MCF 10A (cell line): ENCODE results near the gene ACTA1. TPM values are rescaled to one million over a fixed set of nuclear protein-coding genes. Genes with fewer than 3 reads are reported as not detected.

Experiments used
- BruUV-seq: library from RNA; stranded (reverse); fragments of 400-500 nt; replicated peaks from 2 replicates; lab custom pipeline; 2021; lab: Mats Ljungman, UMichigan
- CTCF ChIA-PET: fragments of 300-600 bp; sonication (Branson Sonifier 250); formaldehyde crosslinking; extraction: SDS; loops from one replicate; lab custom pipeline; 2021; ENCODE audit warnings: antibody characterized with exemption, inconsistent platforms; lab: Yijun Ruan, JAX
- POLR2A ChIA-PET: fragments of 300-600, 350-650 bp; sonication (Branson Sonifier 250); formaldehyde crosslinking; extraction: SDS; loops from one replicate; lab custom pipeline; 2020; ENCODE audit warnings: antibody characterized with exemption, inconsistent platforms; lab: Yijun Ruan, JAX
- DNase-seq: peaks from one replicate; pipeline ENCODE4 v3.0.0-alpha.2; 2018; ENCODE audit not compliant: unreplicated experiment
- H3K27ac Mint-ChIP-seq: one replicate; pipeline ENCODE4 v1.8.0; 2022; ENCODE audit warnings: mild to moderate bottlenecking, low read depth, mixed read lengths; ENCODE audit not compliant: unreplicated experiment
- H3K27me3 Mint-ChIP-seq: one replicate; pipeline ENCODE4 v1.8.0; 2022; ENCODE audit warnings: mixed read lengths; ENCODE audit not compliant: insufficient read depth, unreplicated experiment
- H3K36me3 Mint-ChIP-seq: one replicate; pipeline ENCODE4 v1.8.0; 2022; ENCODE audit warnings: mild to moderate bottlenecking, moderate library complexity, mixed read lengths; ENCODE audit not compliant: insufficient read depth, unreplicated experiment
- H3K4me1 Mint-ChIP-seq: one replicate; pipeline ENCODE4 v1.8.0; 2022; ENCODE audit warnings: mixed read lengths; ENCODE audit not compliant: insufficient read depth, unreplicated experiment
- H3K4me3 Mint-ChIP-seq: one replicate; pipeline ENCODE4 v1.8.0; 2022; ENCODE audit warnings: mild to moderate bottlenecking, moderate library complexity, mixed read lengths; ENCODE audit not compliant: unreplicated experiment
- H3K9me3 Mint-ChIP-seq: one replicate; pipeline ENCODE4 v1.8.0; 2022; ENCODE audit warnings: mixed read lengths; ENCODE audit not compliant: unreplicated experiment
- CTCF ChIP-seq: fragments of 200-600 bp; IDR thresholded peaks from one replicate; pipeline ENCODE4 v1.8.0; 2022; ENCODE audit warnings: antibody characterized with exemption, mild to moderate bottlenecking; ENCODE audit not compliant: unreplicated experiment
- intact Hi-C: fragments of 100-400 bp; cut with micrococcal nuclease; formaldehyde crosslinking; loops from 2 replicates; pipeline ENCODE4 v1.14.1; 2022
- total RNA-seq: library from RNA; stranded (reverse); gene quantifications from 2 replicates; pipeline ENCODE4 v1.2.3, GENCODE V29; 2022

Gene ACTA1
- total RNA-seq, 1 experiment from 2014 or later = not detected

- Mint-ChIP-seq H3K4me1 (peaks cover 6% of the 10 kb centered on the region), H3K4me3 (no peak overlapping the region), H3K27me3 (no peaks in the 10 kb centered on the region), H3K9me3 (no peaks in the 10 kb centered on the region), H3K36me3 (peaks cover 99% of the 10 kb centered on the region), H3K27ac (no peak overlapping the region)
- no TSS peak for BruUV-seq
- intact Hi-C loops = loop anchor here (5.0 kb wide), 1 partner anchor 112 kb away; the partner anchor contains the start of gene CCSAP
- CTCF ChIA-PET = interaction anchor here (0.7 to 13.1 kb wide), 11 partner anchors 9 to 789 kb away, joined by 3 to 216 read pairs (median 14); no protein-coding TSS in a partner anchor
- POLR2A ChIA-PET = interaction anchor here (1.0 kb wide), 1 partner anchor 151 kb away, joined by 3 read pairs; no protein-coding TSS in a partner anchor
- no peak for DNase-seq
- TF ChIP-seq CTCF = no peak
Observed at GRCh38 chr1:229454056-229454455, 20.2 kb upstream of the ACTA1 start.

GRCh38 chr1:229452956-229453801, 19.3 kb upstream of the ACTA1 start:
- Mint-ChIP-seq H3K27me3 (no peaks in the 10 kb centered on the region), H3K4me3 (no peak overlapping the region), H3K4me1 (peaks cover 6% of the 10 kb centered on the region), H3K36me3 (peaks cover 99% of the 10 kb centered on the region), H3K9me3 (no peaks in the 10 kb centered on the region), H3K27ac (no peak overlapping the region)
- TF ChIP-seq CTCF = peak; percentile 67
- ChIA-PET POLR2A (interaction anchor here (1.3 to 2.5 kb wide), 5 partner anchors 11 to 195 kb away, joined by 4 to 8 read pairs (median 4); partner anchors contain the start of gene NUP133), CTCF (interaction anchor here (0.5 to 13.1 kb wide), 45 partner anchors 8 to 1985 kb away, joined by 3 to 216 read pairs (median 5); partner anchors contain the start of gene CCSAP)
- no TSS peak for BruUV-seq
- intact Hi-C loops = loop anchor here (1.0 to 5.0 kb wide), 2 partner anchors 111 to 195 kb away; partner anchors contain the start of gene CCSAP
- peak; percentile 51 for DNase-seq

GRCh38 chr1:229448845-229449244, 15.0 kb upstream of the ACTA1 start:
- no peak for TF ChIP-seq CTCF
- BruUV-seq = no TSS peak
- Mint-ChIP-seq H3K36me3 (peaks cover 97% of the 10 kb centered on the region), H3K4me3 (no peak overlapping the region), H3K27me3 (no peaks in the 10 kb centered on the region), H3K4me1 (no peaks in the 10 kb centered on the region), H3K27ac (no peak overlapping the region), H3K9me3 (no peaks in the 10 kb centered on the region)
- ChIA-PET POLR2A (interaction anchor here (0.8 to 1.2 kb wide), 2 partner anchors 109 to 135 kb away, joined by 3 to 4 read pairs; no protein-coding TSS in a partner anchor), CTCF (interaction anchor here (0.6 to 13.1 kb wide), 6 partner anchors 19 to 784 kb away, joined by 3 to 216 read pairs (median 3); no protein-coding TSS in a partner anchor)
- DNase-seq = no peak
- intact Hi-C loops = no loop called here

- BruUV-seq = no TSS peak
- Mint-ChIP-seq H3K36me3 (peaks cover 94% of the 10 kb centered on the region), H3K9me3 (no peaks in the 10 kb centered on the region), H3K4me1 (no peaks in the 10 kb centered on the region), H3K27me3 (no peaks in the 10 kb centered on the region), H3K27ac (no peak overlapping the region), H3K4me3 (no peak overlapping the region)
- no peak for DNase-seq
- TF ChIP-seq CTCF = no peak
- ChIA-PET CTCF (interaction anchor here (0.6 to 13.1 kb wide), 5 partner anchors 28 to 784 kb away, joined by 3 to 216 read pairs (median 3); no protein-coding TSS in a partner anchor), POLR2A (interaction anchor here (0.6 to 1.2 kb wide), 3 partner anchors 109 to 134 kb away, joined by 3 to 4 read pairs (median 3); no protein-coding TSS in a partner anchor)
- intact Hi-C loops = no loop called here
Observed at GRCh38 chr1:229448354-229448753, 14.5 kb upstream of the ACTA1 start.
